Right forelimb (tissue), 1 donor: ENCODE results near the gene TMEM52.

Experiments
- DNase-seq: peaks from one replicate; pipeline ENCODE4 v3.0.0-alpha.2; 2018

TMEM52 gene

DNA sequence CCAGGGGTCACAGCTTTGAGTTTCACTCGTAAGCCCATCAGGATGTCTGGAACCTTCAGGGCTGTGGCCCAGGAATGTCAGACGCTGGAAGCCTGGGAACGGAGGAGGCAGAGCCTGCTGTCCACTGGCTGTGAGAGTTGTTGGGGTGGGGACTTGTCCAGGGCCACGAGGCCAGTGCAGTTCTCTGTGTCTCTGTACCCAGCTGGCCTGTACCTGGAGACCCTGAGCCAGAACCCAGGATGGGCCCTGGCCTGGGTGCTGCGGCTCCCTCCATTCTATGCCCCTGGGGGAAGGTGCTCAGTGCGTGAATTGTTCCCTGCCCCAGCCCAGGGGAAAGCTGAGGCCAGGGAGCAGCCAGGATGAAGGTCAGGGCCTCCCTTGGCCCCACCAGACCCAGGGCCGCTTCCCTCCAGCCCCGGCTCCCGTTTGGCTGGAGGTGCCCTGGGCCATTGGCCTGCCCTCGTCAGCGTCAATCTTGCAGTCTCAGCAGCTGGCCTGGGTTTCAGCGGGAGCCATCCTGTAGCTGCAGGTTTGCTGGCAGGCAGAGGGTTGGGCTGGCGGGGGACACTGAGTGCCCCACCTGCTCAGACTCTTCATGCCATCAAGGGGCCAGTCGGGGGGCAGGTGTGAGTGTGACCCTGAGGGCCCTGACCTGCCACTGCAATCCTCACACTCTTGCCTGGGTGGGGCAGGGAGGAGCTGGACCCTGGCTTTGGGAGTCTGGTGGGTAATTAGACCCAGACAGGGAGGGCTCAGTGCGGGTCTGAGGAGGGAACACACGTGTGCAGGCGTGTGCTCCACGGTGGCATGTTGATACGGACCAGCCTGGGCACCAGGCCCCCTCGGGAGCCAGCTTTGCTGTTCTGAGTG lies 4.7 kb downstream of the TMEM52 start:
- peak; percentile 9 for DNase-seq

DNA sequence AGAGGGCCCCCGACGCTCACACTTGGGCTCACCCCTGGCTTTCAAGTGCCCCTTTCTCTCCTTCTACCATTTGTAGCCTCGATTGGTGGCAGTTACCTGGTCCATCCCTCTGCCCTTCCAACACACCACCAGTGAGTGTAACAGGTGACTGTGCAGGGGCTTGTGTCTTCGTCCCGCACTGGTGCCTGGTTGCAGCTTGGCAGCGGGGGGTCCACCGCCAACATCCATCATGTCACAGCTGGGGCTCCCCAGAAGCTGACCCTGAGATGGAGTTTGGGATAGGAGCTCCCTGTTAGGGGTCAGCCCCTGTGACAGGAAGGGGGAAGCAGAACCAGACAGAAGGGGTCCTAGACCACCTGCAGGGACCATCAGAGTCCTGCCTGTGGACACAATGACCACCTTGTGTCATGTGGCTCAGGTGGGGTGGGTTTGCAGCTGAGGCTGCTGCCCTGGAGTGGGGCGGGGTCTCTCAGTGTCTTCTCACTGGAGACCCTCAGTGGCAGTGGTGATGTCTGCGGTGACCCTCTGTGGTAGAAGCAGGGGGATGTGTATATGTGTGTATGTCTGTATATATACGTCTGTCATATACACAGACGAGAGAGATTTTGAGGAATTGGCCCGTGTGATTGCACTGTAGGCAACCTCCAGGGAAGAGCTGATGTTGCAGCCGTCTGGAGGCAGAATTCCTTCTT lies 7.6 kb downstream of the TMEM52 start:
- DNase-seq: no peak

DNA sequence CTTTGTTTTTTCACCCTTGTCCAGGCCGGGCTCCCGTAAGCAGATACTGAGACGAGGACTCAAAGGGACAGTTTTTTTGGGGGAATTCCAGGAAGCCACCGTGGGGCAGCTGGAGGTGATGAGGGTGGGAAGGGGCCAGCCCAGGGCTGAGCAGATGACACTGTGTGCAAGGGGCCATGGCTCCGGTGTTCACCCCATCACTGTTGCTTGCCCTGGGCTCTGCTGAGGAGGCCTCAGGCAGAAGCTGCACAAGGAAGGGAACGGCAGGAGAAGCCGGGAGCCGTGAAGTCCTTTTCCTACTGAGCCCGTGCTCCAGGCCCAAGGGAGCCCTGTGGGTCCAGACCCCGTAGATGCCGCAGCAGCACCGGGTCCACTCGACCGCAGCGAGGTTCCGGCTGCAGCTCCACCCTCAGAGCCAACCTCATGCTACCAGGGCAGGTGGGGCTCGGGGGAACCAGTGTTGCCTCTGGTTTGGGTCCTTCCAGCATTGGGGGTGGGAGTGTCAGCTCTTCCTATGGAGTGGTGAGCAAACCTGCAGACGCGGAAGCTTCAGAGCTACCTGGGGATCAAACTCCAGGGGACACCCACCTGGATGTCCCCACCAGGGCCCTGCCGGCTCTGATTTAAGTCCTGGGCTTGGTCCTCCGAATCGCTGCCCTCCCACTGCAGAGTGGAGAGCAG lies 8.3 kb downstream of the TMEM52 start:
- DNase-seq: peak; percentile 37

DNA sequence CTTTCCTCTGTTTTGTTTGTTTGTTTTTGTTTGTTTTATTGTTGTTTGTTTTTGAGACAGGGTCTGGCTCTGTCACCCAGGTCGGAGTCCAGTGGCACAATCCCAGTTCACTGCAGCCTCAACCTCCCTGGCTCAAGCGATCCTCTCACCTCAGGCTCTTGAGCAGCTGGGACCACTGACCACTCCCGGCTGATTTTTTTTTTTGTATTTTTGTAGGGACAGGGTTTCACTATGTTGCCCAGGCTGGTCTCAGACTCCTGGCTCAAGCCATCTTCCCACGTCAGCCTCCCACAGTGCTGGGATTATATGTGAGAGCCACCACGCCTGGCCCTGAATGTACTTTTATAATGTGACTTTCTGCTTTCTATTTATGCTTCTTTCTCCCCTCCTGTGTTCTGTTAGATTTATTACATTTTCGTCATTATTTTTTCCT lies 9.0 kb downstream of the TMEM52 start:
- DNase-seq: no peak

DNA sequence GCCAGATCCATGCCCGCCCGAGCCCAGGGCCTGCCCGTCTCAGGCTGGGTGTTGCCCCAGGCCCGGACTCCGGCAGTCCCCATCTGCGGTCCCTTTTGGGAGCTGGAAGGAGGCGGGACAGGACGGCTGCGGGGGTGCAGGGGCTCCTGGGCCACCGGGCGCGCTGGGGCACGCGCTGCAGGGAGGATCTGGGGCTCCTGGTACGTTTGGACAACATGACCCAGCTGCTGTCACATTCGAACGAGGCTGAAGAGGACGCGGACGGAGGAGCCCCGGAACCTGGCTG lies 10.6 kb downstream of the TMEM52 start:
- DNase-seq: no peak

DNA sequence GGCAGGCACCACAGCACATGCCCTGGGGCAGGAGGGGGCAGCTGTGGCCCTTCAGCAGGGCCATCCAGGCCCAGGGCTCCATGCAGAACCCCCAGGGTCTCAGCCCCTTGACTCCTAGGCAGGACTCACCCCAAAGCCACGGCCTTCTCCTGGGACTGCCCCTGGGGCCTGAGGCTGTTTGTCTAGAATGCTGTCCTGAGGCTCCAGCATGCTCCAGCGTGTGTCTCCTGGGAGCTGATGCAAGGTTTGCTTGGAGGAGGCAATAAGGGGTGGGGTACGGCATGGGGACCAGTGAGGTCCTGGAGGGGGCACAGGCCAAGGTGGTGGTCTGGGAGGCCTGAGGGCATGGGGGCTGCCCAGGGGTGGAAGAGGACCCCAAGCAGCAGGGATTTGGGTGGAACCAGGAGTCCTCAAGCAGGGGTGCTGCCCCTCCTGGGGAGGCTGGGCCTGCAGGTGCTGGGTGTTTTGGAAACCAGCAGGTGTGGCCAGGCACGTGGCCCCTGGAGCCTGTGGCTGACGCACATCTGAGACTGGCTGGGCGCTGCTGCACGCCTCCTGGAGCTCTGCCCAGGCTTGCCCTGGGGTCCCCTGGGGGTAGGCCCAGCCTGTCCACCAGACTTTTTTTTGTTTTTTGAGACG lies 11.9 kb downstream of the TMEM52 start:
- DNase-seq: peak; percentile 47

DNA sequence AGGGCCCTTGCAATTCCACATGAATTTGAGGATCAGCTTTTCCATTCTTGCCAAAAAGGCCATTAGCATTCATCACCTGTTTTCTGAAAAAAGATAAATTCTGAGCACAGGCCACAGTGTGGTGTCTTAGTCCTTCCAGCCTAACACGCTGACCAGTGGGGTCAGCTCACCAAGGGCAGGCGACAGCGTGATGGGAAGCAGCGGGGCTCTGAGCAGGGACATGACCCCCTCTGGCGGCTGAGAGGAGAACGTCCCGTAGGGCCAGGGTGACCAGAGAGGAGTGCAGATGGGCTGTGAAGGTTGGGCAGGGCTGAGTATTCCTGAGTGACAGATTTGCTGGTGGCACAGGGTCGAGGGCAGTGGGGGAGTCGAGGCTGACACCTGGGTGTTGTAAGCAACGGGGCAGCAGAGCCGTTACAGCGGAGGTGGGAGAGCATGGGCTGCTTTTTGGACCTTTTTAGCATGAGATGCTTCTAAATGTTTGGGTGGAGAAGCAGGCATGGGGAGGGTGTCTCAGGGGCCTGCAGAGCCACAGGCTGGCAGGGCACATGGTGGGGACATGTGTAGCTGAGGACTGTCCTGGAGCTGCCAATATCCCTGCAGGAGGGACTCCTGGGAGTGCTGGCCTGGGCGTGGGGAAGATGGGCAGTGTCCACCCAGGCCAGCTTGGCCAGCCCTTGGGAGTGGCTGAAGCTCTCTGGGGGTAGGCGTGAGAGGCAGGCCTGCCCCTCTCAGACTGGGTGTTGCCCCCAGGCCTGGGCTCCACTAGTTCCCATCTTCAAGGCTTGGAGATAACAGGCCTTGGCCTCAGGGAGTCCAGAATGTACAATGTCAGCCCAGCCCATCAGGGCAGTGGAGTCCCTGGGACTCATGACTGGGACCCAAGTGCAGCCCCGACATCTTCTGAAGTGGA lies 12.6 kb downstream of the TMEM52 start:
- peak; percentile 81 for DNase-seq

DNA sequence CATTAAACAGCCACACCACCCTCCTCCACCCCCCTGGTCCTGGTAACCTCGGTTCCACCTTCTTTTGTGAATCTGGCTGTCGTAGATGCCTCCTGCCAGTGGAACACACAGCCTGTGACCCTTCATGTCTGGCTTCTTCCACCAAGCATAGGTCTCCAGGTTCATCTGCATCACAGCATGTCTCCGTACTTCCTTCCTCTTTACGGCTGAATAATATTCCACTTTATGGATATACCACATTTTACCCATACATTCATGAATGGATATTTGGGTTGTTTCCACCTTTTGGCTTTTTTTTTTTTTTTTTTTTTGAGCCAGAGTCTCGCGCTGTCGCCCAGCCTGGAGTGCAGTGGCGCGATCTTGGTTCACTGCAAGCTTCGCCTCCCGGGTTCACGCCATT lies 15.9 kb downstream of the TMEM52 start:
- no peak for DNase-seq

DNA sequence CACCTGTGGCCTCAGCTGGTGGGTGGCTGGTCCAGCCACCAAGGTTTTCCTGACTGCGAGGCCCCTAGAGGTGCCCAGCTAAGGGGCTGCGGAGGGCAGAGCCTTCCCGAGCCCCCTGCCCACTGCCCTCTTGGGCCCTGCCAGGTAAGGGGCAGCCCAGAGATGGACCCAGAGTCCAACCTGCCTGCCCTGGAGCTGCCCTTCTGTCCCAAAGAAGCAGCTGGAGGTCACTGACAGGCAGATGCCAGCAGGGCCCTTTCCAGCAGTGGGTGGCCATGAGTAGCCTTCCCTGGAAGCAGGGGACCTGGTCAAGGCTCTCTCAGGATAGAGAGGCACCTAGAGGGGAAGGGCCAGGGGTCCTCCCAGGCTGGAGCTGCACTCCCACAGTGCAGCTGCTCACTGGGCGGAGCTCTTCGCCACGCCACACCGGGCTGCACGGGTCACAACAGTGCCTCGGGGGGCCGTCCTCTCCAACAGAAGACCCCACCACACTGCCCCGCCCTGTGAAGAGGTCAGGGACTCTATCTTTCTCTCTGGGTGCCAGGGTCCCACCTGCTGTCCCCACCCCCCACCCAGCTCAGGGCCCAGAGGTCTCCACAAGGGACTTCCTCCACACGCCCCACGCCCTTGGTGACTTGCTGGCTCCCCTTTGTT lies 17.3 kb downstream of the TMEM52 start:
- no peak for DNase-seq

DNA sequence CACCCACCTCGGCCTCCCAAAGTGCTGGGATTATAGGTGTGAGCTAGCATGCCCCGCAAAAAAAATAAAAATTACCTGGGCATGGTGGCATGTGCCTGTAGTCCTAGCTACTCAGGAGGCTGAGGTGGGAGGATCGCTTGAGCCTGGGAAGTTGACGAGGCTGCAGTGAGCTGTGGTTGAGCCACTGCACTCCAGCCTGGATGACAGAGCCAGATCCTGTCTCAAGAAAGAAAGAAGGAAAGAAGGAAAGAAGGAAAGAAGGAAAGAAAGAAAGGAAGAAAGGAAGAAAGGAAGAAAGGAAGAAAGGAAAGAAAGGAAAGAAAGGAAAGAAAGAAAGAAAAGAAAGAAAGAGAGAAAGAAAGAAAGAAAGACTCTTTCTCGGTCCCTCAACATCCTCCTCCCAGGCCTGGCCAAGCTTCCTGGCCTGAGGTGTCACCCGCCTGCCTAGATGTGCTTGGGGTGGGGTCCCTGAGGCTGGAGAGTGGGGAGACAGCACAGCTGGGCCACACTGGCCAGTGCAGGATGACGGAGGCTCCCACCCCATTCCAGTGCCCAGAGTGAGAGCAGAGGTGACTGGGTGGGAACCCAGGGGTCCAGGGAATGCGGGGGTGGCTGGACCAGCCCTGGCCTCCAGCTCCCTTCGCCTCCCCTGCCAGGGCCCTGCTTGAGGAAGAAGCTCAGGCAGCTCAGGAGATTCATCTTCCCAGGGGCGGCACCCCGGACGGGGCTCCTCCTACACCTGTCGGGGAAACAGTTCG lies 18.0 kb downstream of the TMEM52 start:
- no peak for DNase-seq

DNA sequence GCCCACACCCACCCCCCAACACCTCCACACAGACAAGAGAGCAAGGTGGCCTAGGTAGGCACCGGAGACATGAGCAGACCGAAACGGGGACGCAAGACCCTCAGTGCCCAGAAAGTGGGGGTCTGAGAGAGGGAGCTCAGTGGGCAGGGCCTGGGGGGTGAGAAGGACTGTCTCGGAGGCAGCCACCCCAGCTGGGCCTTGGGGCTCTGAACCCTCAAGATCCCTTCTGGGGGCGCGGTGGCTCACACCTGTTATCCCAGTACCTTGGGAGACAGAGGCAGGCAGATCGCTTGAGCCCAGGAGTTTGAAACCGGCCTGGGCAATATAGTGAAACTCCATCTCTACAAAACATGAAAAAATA lies 19.1 kb downstream of the TMEM52 start:
- DNase-seq: no peak

DNA sequence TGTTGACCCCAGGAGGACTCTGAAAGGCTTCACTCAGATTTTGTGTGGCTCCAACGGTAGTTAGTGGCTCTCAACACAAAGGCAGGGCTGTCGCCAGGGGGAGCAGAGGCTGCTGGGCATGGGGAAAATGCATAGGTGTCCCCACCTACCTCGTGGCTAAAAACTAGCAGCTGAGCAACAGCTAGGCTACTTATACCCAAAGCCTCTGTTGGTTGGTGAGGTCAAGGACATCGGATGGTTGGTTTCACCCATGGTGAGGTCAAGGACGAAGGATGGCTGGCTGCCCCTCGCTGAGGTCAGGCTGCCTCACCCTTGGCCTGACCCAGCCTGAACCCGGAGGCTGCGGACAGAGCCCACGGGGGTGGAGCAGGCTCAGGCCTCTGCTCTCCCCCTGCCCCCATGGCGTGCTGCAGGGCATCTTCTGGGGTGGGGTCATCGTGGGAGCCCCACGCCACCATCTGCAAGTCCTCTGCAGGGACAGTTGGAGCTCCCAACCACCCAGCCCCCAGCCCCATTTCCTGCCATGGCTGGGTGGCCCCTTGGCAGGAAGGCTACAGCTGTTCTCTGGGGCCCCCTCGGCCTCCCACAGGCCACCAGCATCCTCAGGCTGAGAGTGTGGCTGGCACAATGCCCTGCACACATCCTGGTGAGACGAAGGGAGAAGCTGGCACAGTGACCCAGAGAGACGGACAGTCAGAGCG lies 19.7 kb downstream of the TMEM52 start:
- DNase-seq: peak; percentile 38

DNA sequence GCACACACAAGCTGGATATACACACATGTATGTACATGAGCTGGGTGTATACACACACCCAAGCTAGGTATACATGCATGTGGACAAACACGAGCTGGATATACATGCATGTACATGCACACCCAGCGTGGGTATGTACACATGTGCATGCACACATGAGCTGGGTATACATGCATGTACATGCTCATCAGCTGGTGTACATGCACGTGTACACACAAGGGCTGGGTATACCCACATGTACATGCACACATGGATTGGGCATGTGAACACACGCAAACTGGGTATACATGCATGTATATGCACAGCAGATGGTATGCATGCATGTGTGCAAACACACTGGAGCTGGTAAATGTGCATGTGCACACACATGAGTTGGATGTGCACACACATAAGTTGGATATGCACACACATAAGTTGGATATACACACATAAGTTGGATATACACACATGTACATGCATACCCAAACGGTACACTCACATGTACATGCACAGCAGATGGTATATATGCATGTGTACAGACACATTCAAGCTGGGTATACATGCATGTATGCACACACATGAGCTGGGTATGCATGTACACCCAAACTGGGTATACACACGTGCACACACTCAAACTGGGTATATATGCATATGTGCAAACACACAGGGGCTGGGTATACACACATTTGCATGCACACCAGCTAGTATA lies 20.7 kb downstream of the TMEM52 start:
- no peak for DNase-seq

DNA sequence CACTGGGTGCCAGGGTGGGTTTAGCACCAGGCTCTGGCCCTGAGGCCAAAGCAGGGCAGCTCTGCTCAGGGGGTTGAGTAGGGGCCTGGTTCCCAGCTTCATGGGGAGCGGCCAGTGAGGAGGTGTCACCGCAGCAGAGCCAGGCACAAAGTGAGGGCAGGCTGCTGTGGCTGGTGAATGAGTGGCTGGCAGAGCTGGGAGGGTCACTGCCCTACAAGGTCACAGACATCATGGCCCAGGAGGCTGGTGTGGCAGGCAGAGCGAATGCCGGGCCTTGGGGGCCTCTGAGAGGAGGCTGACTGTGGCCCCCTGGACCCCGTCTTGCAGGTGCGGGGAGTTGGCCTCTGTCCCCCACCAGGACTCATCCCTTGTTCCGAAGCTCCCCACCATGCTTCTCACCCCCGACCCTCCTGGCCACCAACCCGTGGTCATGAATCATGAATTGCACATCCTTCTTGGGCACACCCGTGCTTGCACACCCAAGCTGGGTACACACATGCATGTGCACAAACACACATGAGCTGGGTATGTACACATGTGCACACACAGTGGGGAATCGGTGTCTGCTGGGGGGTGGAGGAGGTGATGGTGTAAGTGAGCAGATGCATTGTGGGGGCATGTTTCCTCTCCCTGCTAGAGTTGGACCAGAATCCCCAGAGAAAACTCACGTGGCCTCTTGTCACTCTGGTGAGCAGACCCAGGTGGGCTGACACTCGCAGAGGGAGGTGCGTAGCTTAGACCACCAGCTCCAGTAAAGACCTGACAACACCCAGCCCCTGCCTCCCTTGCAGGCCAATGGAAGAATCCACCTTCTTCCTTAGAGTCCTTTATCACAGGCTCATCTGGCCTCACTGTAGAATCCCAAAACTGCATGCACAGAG lies 23.4 kb downstream of the TMEM52 start:
- no peak for DNase-seq

DNA sequence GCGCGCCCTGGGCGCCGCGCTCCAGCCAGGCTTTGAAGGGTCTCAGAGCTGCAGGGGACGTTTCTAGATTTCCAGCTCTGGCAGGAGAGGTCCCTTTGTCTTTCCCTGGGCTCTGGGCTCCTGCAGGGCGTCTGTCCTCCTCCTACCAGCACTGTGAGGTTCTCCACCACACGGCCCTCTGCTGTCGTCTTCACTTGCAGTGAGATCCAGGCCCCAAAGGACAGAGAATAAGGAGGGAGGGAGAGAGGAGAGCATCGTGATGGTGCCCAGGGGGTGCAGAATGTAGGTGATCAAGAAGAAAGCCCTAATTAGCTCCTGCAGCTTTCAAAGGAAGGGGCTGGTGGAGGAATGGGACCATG lies 24.0 kb downstream of the TMEM52 start:
- no peak for DNase-seq

DNA sequence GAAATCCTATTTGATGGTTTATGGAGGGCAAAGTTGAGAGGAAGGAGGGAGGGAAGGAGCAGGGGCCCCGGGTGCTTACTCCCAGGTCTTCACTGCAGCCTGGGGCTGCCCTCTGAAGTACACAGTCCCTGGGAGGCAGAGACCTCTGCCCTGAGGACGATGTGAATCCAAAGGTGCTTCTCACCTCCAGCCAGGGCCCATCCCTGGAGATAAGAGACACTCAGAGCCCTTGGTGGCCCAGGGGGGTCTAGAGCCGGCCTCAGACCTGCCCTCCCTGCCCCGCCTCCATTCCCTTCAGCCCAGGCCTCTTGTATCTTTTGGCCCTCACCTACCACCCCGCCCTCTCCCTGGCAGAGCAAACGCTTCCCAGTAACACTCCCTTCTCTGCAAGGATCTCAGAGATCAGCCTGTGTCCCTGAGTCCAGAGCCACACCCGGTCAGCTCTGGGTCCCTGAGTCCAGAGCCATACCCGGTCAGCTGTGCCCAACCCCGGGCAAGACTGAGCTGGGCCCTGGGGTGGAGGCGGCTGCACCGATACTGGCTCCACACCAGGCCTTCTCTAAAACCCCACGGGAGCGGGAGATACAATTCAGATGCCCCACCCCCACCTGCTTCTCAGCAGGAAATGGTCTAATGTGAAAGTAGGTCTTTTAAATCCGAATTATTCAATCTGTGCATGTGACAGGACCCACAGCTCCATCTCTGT lies 24.6 kb downstream of the TMEM52 start:
- DNase-seq: no peak

DNA sequence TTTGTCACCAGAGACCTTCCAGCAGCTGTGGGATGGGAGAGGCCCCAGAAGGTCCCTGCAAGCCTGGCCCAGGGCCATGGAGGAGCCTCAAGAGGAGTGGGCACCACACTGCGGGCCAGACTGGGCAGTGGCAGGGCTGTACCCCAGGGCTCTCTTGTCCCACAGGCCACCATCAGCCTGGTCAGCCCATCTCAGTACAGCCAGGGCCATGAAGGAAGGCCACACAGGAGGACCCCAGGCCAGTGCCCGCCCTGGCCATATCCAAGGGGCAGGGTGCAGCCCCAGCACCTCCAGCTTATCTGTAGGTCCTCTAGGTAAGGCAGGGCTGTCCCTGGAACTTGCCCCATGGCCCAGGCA lies 25.1 kb downstream of the TMEM52 start:
- no peak for DNase-seq

DNA sequence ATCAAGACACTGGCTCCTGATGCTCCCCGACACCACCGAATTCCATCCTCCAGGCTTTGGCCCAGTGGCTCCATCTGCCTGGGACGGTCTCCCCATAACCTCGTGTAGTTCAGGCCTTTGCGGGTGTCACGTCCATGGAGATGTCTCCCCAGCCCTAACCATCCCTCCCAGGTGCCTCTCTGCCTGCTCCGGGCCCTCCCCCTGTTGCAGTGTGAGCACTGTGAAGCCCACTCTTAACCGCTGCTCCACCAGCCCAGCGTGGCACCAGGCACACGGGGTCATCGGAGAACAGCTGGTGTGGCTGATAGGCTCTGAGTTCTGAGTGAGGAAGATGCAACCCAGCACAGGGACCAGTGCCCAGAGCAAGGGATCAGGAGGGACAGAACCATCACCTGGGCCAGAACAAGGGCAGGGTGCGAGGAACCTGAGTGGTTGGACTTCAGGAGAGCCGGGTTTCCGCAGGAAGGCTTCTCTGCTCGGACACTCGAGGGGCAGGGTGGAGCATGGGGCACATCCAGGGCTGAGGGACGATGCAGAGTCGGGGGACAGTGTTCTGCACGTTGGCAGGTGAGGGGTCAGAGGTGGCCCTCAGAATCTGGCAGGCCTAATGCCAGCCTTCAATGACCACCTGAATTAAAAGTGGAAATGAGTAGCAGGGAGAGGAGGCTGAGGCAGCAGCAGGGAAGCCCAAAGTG lies 25.6 kb downstream of the TMEM52 start:
- DNase-seq: no peak
